ENCODE results near the gene AMER1.

The AMER1 gene

DNA sequence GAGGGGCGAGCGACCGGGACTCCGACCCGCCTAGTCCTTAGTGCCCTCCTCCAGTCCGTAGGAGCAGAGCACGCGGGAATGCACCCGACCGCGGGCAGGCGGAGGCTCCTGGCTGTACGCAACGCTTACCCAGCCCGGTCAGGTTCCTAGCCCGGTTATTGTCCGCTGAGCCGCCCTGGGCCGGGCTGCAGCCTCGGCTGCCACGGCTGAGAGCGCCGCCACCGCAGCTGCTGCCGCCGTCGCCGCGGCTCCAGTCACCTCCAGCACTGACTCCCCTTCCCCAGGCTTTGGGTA is at the start of gene AMER1:
TSS of gene AMER1 (minus strand) at position 268 of the 294 bp plus-strand sequence. CDS start 12,422 bp downstream, outside the sequence.
- Histone ChIP-seq H3K79me2 (ENCODE audit: insufficient read depth, low read length) (no peaks in the 10 kb centered on the region), H3K27me3 (ENCODE audit: insufficient read depth, low read length) (no peaks in the 10 kb centered on the region), H2AFZ (ENCODE audit: low read length) (0 out of 2 replicates have a peak within 1 kb of the TSS, but pooled peaks have one; percentile 29), H3K27ac (ENCODE audit: low read depth, low read length, poor library complexity, severe bottlenecking) (peak within 1 kb of the TSS; percentile 63), H3K4me3 (ENCODE audit: low read depth, low read length, poor library complexity, severe bottlenecking) (peak within 1 kb of the TSS; percentile 89), H3K4me2 (ENCODE audit: low read length) (peak within 1 kb of the TSS; percentile 78), H3K9me2 (ENCODE audit: low read depth, low read length) (no peaks in the 10 kb centered on the region), H3K9me3 (ENCODE audit: low read length) (no peaks in the 10 kb centered on the region), H3F3A (ENCODE audit: insufficient read depth, low read length) (no peaks in the 10 kb centered on the region), H4K20me1 (ENCODE audit: insufficient read depth, low read length) (no peaks in the 10 kb centered on the region), H3K36me3 (ENCODE audit: insufficient read depth, low read length) (no peaks in the 10 kb centered on the region), H3K4me1 (ENCODE audit: insufficient read depth, low read length, severe bottlenecking) (peaks cover 36% of the 10 kb centered on the region), H3K9ac (ENCODE audit: low read length) (peak within 1 kb of the TSS; percentile 81)
- TF ChIP-seq EZH2 (IDR thresholded peaks at IDR 0.05; ENCODE audit: borderline replicate concordance, low read length), result no peak
- TF ChIP-seq, protein P1, sequence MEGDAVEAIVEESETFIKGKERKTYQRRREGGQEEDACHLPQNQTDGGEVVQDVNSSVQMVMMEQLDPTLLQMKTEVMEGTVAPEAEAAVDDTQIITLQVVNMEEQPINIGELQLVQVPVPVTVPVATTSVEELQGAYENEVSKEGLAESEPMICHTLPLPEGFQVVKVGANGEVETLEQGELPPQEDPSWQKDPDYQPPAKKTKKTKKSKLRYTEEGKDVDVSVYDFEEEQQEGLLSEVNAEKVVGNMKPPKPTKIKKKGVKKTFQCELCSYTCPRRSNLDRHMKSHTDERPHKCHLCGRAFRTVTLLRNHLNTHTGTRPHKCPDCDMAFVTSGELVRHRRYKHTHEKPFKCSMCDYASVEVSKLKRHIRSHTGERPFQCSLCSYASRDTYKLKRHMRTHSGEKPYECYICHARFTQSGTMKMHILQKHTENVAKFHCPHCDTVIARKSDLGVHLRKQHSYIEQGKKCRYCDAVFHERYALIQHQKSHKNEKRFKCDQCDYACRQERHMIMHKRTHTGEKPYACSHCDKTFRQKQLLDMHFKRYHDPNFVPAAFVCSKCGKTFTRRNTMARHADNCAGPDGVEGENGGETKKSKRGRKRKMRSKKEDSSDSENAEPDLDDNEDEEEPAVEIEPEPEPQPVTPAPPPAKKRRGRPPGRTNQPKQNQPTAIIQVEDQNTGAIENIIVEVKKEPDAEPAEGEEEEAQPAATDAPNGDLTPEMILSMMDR (IDR thresholded peaks at IDR 0.05; ENCODE audit: low read length), result no peak

DNA sequence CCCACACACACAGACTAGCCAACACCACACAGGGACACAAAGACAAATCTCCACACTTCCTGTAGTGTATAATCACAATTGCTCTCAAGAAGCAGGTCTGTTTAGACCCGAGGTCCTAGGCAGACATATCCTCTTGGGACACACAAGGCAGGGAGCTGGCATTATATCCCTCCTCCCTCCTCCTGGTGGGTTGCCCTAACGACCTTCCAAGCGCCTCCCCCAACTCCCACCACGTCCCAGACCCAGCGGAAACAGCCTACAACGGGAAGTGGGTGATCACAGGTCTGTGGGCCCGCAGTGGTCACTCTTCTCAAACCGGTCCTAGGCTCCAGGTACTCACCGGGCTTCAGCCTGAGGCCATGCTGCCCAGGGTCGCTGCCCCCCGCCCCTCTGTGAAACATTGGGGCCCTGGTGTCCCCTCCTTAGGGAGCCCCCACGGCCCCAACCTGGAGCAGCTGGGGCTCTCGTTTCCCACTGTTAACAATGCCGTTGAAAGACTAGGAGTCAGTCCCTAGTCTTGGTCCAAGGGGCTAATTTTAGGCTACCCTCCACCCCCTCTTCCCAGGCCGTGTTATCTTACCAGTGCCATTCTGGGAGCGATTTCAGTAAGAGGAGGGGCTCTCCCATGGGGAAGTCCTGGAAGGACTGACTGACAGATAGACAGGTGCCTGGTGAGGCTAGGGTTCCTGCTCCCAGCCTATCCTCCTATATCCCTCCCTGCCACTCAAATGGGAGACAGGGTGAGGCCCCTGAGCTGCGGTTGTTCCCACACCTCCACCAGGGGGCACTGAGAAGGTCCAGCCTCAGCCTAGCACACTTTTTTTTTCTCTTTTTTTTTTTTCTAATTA is 24.8 kb upstream of the AMER1 start, which contains the start of gene ASB12:
TSS of gene ASB12 (minus strand) at position 485 of the 848 bp plus-strand sequence. CDS start 4,957 bp downstream, outside the sequence.
- H3K9me3 ChIP-seq (ENCODE audit: low read length), result no peaks in the 10 kb centered on the region
- no peaks in the 10 kb centered on the region for H3F3A ChIP-seq (ENCODE audit: insufficient read depth, low read length)
- H3K27me3 ChIP-seq (ENCODE audit: insufficient read depth, low read length), result no peaks in the 10 kb centered on the region
- no peak within 1 kb of the TSS for H2AFZ ChIP-seq (ENCODE audit: low read length)
- H3K4me2 ChIP-seq (ENCODE audit: low read length), result no peak within 1 kb of the TSS
- no peak within 1 kb of the TSS for H3K4me3 ChIP-seq (ENCODE audit: low read depth, low read length, poor library complexity, severe bottlenecking)
- TF ChIP-seq, protein P1 (IDR thresholded peaks at IDR 0.05; ENCODE audit: low read length), result 0 out of 2 replicates have a peak, but pooled peaks have one; percentile 9
- no peak for TF ChIP-seq EZH2 (IDR thresholded peaks at IDR 0.05; ENCODE audit: borderline replicate concordance, low read length)
- no peak within 1 kb of the TSS for H3K27ac ChIP-seq (ENCODE audit: low read depth, low read length, poor library complexity, severe bottlenecking)
- no peaks in the 10 kb centered on the region for H4K20me1 ChIP-seq (ENCODE audit: insufficient read depth, low read length)
- H3K4me1 ChIP-seq (ENCODE audit: insufficient read depth, low read length, severe bottlenecking), result no peaks in the 10 kb centered on the region
- no peak within 1 kb of the TSS for H3K9ac ChIP-seq (ENCODE audit: low read length)
- H3K9me2 ChIP-seq (ENCODE audit: low read depth, low read length), result no peaks in the 10 kb centered on the region
- no peaks in the 10 kb centered on the region for H3K79me2 ChIP-seq (ENCODE audit: insufficient read depth, low read length)
- no peaks in the 10 kb centered on the region for H3K36me3 ChIP-seq (ENCODE audit: insufficient read depth, low read length)

DNA sequence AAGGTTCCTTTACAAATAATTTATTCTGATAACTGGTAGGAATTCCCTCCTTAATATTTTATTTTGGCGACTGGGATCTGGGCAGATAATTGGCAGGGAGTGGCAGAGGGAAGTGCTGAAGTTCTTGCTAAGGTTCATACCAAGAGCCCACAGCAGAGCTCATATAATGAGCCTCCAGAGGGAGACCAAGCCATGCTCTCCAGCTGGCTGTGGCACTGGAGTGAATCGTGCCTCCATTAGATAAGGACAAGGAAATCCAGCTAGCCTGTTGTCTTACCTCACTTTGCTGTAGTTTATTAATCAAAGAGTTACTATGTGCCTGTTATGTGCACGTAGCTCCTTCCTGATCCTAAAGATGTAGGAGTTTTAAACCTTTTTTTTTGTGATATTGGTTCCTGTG is 23.6 kb upstream of the AMER1 start:
- Histone ChIP-seq H3K27ac (ENCODE audit: low read depth, low read length, poor library complexity, severe bottlenecking) (no peak overlapping the region), H3K9me2 (ENCODE audit: low read depth, low read length) (no peaks in the 10 kb centered on the region), H3K4me2 (ENCODE audit: low read length) (no peak overlapping the region), H3K36me3 (ENCODE audit: insufficient read depth, low read length) (no peaks in the 10 kb centered on the region), H3K79me2 (ENCODE audit: insufficient read depth, low read length) (no peaks in the 10 kb centered on the region), H3K27me3 (ENCODE audit: insufficient read depth, low read length) (no peaks in the 10 kb centered on the region), H2AFZ (ENCODE audit: low read length) (no peak overlapping the region), H3K4me1 (ENCODE audit: insufficient read depth, low read length, severe bottlenecking) (no peaks in the 10 kb centered on the region), H3K9me3 (ENCODE audit: low read length) (no peaks in the 10 kb centered on the region), H3K9ac (ENCODE audit: low read length) (no peak overlapping the region), H3F3A (ENCODE audit: insufficient read depth, low read length) (no peaks in the 10 kb centered on the region), H4K20me1 (ENCODE audit: insufficient read depth, low read length) (no peaks in the 10 kb centered on the region), H3K4me3 (ENCODE audit: low read depth, low read length, poor library complexity, severe bottlenecking) (no peak overlapping the region)
- TF ChIP-seq, protein P1 (IDR thresholded peaks at IDR 0.05; ENCODE audit: low read length), result no peak
- TF ChIP-seq EZH2 (IDR thresholded peaks at IDR 0.05; ENCODE audit: borderline replicate concordance, low read length), result no peak

Measured in OCI-LY1 (cell line).